GM23248 (cell line): ENCODE results near the gene TMEM161A. TPM values are rescaled to one million over a fixed set of nuclear protein-coding genes. Genes with fewer than 3 reads are reported as not detected.
A peak's percentile ranks its signal among the peaks of the same experiment; 100 is the strongest.

Source experiments
- DNase-seq: peaks from one replicate; pipeline ENCODE4 v3.0.0-alpha.2; 2015
- H2AFZ ChIP-seq: fragments of 200-600 bp; sonication (generic); 2 replicates; pipeline ENCODE4 v1.6.1; 2016; ENCODE audit warnings: antibody characterized with exemption
- H3F3A ChIP-seq: fragments of 200-600 bp; sonication (generic); 2 replicates; pipeline ENCODE4 v1.6.1; 2016; ENCODE audit warnings: mild to moderate bottlenecking, antibody characterized with exemption, mixed run types; ENCODE audit not compliant: insufficient read depth
- H3K27ac ChIP-seq: fragments of 200-600 bp; sonication (generic); 2 replicates; pipeline ENCODE4 v1.5.1; 2016; ENCODE audit warnings: mild to moderate bottlenecking
- H3K27me3 ChIP-seq: fragments of 200-600 bp; sonication (generic); replicated peaks from 2 replicates; pipeline ENCODE4 v1.6.1; 2016; ENCODE audit warnings: mild to moderate bottlenecking; ENCODE audit not compliant: insufficient read depth
- H3K36me3 ChIP-seq: fragments of 200-600 bp; sonication (generic); 2 replicates; pipeline ENCODE4 v1.6.1; 2016; ENCODE audit warnings: low read depth, mild to moderate bottlenecking
- H3K4me1 ChIP-seq: fragments of 200-600 bp; sonication (generic); 2 replicates; pipeline ENCODE4 v1.6.1; 2016; ENCODE audit warnings: mild to moderate bottlenecking; ENCODE audit not compliant: insufficient read depth
- H3K4me2 ChIP-seq: fragments of 200-600 bp; sonication (generic); one replicate; pipeline ENCODE4 v1.6.1; 2016; ENCODE audit warnings: mild to moderate bottlenecking; ENCODE audit not compliant: unreplicated experiment
- H3K4me3 ChIP-seq: fragments of 200-600 bp; sonication (generic); 2 replicates; pipeline ENCODE4 v1.5.1; 2016; ENCODE audit warnings: mild to moderate bottlenecking
- H3K79me2 ChIP-seq: fragments of 200-600 bp; sonication (generic); 2 replicates; pipeline ENCODE4 v1.6.1; 2016; ENCODE audit warnings: mild to moderate bottlenecking; ENCODE audit not compliant: insufficient read depth
- H3K9ac ChIP-seq: fragments of 200-600 bp; sonication (generic); 2 replicates; pipeline ENCODE4 v1.6.1; 2016; ENCODE audit warnings: mild to moderate bottlenecking
- H3K9me2 ChIP-seq: fragments of 200-600 bp; sonication (generic); 2 replicates; pipeline ENCODE4 v1.6.1; 2016; ENCODE audit warnings: mixed run types, mild to moderate bottlenecking, moderate library complexity; ENCODE audit not compliant: insufficient read depth
- H3K9me3 ChIP-seq: fragments of 200-600 bp; sonication (generic); one replicate; pipeline ENCODE4 v1.6.1; 2017; ENCODE audit warnings: low read depth
- H4K20me1 ChIP-seq: fragments of 200-600 bp; sonication (generic); 2 replicates; pipeline ENCODE4 v1.6.0; 2016; ENCODE audit not compliant: insufficient read depth
- EZH2 ChIP-seq: fragments of 200-600 bp; sonication (generic); IDR thresholded peaks from 2 replicates; pipeline ENCODE4 v1.6.1; 2018; ENCODE audit warnings: antibody characterized with exemption, mild to moderate bottlenecking; ENCODE audit not compliant: insufficient read depth, poor library complexity, severe bottlenecking
- EZH2phosphoT487 ChIP-seq: fragments of 200-600 bp; sonication (generic); IDR thresholded peaks from 2 replicates; pipeline ENCODE4 v1.6.1; 2018; ENCODE audit warnings: antibody characterized with exemption, moderate library complexity, mild to moderate bottlenecking, low read depth; ENCODE audit not compliant: insufficient read depth
- WGBS, 2 experiments: methylation state at CpG; one replicate each; pipeline ENCODE4 v1.1.6; 2015 to 2017; ENCODE audit warnings: low lambda C conversion rate in 2 of 2, low coverage in 1 of 2; ENCODE audit errors: missing lambda C conversion rate in 2 of 2; 5-methylcytosine and 5-hydroxymethylcytosine counted together
- in situ Hi-C: fragments of 300-500 bp; cut with MboI; formaldehyde crosslinking; loops from 2 replicates; pipeline ENCODE4 v1.15.0; 2020
- polyA plus RNA-seq: library from polyadenylated mRNA; unstranded; fragments of >200 nt; fragmentation: Nextera tagmentation; extraction: Ambion mirVana; gene quantifications from 2 replicates; pipeline ENCODE4 v1.2.1, GENCODE V29; 2016
- total RNA-seq: library from RNA; depleted of rRNA; stranded (reverse); fragments of >200 nt; shearing (Covaris generic); gene quantifications from 2 replicates; pipeline ENCODE4 v1.2.3, GENCODE V29; 2014

TMEM161A gene
- total and polyA plus RNA-seq, 2 experiments from 2014 or later, result 29.1 to 33.7 TPM

DNA sequence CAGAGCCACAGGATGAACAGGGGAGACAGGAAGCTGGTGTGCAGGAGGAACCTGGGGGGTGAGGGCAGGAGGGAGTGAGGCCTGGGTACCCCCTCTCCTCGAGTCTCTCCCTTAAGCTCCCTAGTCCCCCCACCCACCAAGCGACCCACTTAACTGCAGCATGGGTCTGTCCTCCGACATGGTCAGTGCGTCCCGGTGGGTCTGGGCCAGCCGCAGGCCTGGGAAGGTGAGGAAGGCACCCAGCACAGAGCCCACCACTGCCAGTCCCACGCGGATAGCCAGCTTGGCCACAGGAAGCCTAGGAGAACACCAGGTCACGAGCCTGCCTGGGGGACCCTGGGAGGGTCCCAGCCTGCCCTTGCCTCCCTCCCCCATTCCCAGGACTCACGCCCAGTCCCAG lies 16.9 kb downstream of the TMEM161A start:
- H3K79me2 ChIP-seq, result no peaks in the 10 kb centered on the region
- no peaks in the 10 kb centered on the region for H3K9me3 ChIP-seq
- H3K36me3 ChIP-seq, result no peaks in the 10 kb centered on the region; the same call in 1 of the 2 replicates
- H3K4me3 ChIP-seq, result no peak overlapping the region
- H3K4me2 ChIP-seq, result no peak overlapping the region
- WGBS, 2 experiments, result 82 to 96% methylated on average over 3 to 10 of the region's 10 CpGs
- H3K9ac ChIP-seq, result no peak overlapping the region
- in situ Hi-C loops, result no loop called here
- H3F3A ChIP-seq, result no peaks in the 10 kb centered on the region
- H2AFZ ChIP-seq, result no peak overlapping the region
- H3K4me1 ChIP-seq, result no peaks in the 10 kb centered on the region
- no peaks in the 10 kb centered on the region for H3K9me2 ChIP-seq
- no peak overlapping the region for H3K27ac ChIP-seq
- H4K20me1 ChIP-seq, result no peaks in the 10 kb centered on the region
- no peak for DNase-seq
- H3K27me3 ChIP-seq, result no peaks in the 10 kb centered on the region
- TF ChIP-seq EZH2, result no peak
- no peak for TF ChIP-seq EZH2phosphoT487

DNA sequence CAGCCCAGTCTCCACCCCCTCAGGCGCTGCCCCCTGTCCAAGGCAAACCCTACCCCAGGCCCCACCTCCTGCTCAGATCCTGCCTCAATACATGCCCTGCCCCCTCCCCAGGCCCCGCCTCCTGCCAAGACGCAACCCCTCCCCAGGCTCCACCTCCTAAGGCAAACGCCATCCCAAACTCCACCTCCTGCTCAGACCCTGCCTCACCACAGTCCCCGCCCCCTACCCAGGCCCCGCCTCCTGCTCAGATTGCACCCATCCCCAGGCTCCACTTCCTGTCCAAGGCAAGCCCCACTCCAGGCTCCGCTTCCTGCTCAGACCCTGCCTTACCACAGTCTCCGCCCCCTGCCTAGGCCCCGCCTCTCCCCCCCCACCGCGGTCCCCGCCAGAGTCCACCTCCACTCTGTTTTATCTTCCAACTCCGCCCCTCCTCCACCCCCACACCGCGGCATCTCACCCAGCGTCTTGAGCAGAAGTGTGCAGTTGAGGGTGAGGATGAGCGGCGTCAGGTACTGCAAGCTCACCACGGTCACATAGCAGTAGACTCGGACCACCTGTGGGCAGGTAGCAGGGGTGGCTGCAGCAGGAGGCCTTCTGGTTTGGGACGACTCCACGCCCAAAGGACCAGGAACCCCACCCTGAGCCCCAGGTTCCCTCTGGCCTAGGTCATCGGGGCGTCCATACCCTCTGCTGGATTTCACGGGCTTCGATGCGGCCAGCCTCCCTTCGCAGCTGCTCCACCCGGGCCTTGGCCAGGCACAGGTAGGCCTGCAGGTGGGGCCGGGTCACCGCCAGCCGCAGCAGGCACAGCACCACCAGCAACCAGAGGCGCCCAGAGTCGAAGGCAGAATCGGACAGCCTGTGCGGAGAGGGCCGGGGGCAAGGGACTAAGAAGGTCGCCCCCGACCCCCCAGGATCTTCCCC lies 17.7 kb downstream of the TMEM161A start:
- Histone ChIP-seq H3K9ac (no peak overlapping the region), H3K9me3 (no peaks in the 10 kb centered on the region), H2AFZ (no peak overlapping the region), H3K9me2 (no peaks in the 10 kb centered on the region), H3K4me2 (no peak overlapping the region), H3F3A (no peaks in the 10 kb centered on the region), H4K20me1 (no peaks in the 10 kb centered on the region), H3K27ac (no peak overlapping the region), H3K4me1 (no peaks in the 10 kb centered on the region), H3K79me2 (no peaks in the 10 kb centered on the region), H3K27me3 (no peaks in the 10 kb centered on the region), H3K36me3 (no peaks in the 10 kb centered on the region; the same call in 1 of the 2 replicates), H3K4me3 (no peak overlapping the region)
- peak; percentile 10 for DNase-seq
- 59 to 81% methylated on average over 20 to 35 of the region's 39 CpGs for WGBS, 2 experiments
- no peak for TF ChIP-seq EZH2phosphoT487
- in situ Hi-C loops, result no loop called here

DNA sequence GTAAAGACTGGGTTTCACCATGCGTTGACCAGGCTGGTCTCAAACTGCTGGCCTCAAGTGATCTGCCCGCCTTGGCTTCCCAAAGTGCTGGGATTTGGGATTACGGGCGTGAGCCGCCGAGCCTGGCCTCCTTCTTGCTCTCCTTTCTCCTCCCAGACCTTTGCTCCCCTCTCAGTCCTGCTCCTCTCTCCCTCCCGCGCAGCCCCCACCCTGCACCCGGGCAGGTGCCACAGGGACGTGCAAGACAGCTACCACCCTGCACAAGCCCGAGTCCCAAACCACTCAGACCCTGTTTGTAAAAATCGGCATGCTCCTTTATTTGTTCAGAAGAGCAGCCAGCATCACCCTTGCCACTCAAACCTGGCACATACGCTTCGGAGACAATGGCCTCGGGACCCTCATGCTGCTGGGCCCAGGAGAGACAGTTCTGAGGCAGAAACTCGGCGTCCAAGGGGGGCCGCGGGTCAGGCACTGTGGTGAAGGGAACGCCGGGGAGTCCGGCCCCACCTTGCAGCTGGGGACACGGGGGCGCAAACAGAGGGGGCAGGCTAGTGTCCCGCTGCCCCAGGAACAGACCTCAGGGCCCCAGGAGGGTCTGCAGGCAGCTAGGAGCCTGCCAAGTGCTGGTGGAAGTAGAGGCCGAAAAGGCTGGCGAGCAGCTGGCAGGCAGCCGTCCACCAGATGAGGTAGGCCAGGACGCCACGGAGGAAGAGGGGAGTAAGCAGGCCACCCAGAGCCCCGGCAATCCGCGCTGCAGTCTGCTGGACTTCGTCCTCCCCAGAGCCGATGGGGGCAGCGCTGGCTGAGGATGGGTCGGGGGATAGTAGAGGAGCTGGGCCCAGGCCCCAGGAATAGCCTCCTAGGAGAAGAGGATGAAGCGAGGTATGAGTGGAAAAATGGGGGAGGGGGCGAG lies 18.7 kb downstream of the TMEM161A start:
- no peak overlapping the region for H2AFZ ChIP-seq
- no peaks in the 10 kb centered on the region for H3K79me2 ChIP-seq
- 93 to 95% methylated on average over 36 to 39 of the region's 39 CpGs for WGBS, 2 experiments

DNA sequence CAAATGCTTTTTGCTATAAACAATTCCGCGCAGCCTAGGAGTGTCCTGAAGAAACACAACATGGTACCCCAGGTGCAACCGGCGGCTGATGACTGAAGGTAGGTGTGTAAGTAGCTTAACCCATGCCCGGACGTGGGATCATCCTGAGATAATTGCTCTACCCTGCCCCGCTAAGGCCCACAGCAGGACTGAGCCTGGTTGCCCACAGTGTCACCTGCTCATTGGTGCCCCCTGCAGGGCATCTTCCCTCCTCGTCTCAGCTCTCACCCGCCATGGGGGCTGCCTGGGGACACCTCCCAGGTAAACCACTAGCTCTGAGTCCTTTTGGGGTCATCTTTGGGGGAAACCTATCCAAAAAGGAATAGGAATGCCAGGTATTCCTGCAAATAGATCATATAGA lies 22.3 kb downstream of the TMEM161A start:
- in situ Hi-C loops, result no loop called here
- H2AFZ ChIP-seq, result no peak overlapping the region
- H3K27ac ChIP-seq, result no peak overlapping the region
- H3K9me3 ChIP-seq, result no peaks in the 10 kb centered on the region
- no peaks in the 10 kb centered on the region for H3K36me3 ChIP-seq
- H3F3A ChIP-seq, result no peaks in the 10 kb centered on the region
- 70 to 77% methylated on average over 9 of the region's 9 CpGs for WGBS, 2 experiments
- no peaks in the 10 kb centered on the region for H3K79me2 ChIP-seq
- no peak overlapping the region for H3K4me2 ChIP-seq
- TF ChIP-seq EZH2 (no peak), EZH2phosphoT487 (no peak)
- no peaks in the 10 kb centered on the region for H3K27me3 ChIP-seq
- H3K9ac ChIP-seq, result no peak overlapping the region
- H3K9me2 ChIP-seq, result no peaks in the 10 kb centered on the region
- DNase-seq, result peak; percentile 27
- no peaks in the 10 kb centered on the region for H3K4me1 ChIP-seq
- no peaks in the 10 kb centered on the region for H4K20me1 ChIP-seq
- H3K4me3 ChIP-seq, result no peak overlapping the region

More for the DNA sequence above, 18.7 kb downstream of the TMEM161A start:
- H3K4me1 ChIP-seq, result no peaks in the 10 kb centered on the region
- H3K27me3 ChIP-seq, result no peaks in the 10 kb centered on the region
- no peaks in the 10 kb centered on the region for H3F3A ChIP-seq
- no peak for DNase-seq
- H3K27ac ChIP-seq, result no peak overlapping the region
- H3K4me2 ChIP-seq, result no peak overlapping the region
- in situ Hi-C loops, result no loop called here
- no peak overlapping the region for H3K9ac ChIP-seq
- no peaks in the 10 kb centered on the region; the same call in 1 of the 2 replicates for H3K36me3 ChIP-seq
- H3K4me3 ChIP-seq, result no peak overlapping the region
- no peak for TF ChIP-seq EZH2phosphoT487
- TF ChIP-seq EZH2, result no peak
- no peaks in the 10 kb centered on the region for H3K9me3 ChIP-seq
- H4K20me1 ChIP-seq, result no peaks in the 10 kb centered on the region
- H3K9me2 ChIP-seq, result no peaks in the 10 kb centered on the region
